DLD1 (cell line): ENCODE results near the gene ANO8.

Experiments
- in situ Hi-C: cut with HindIII; loops from 2 replicates; pipeline ENCODE4 v1.10.0; 2017; ENCODE audit warnings: low sequenced_read_pairs

ANO8 gene

GRCh38 chr19:17346109-17346671, 11.5 kb upstream of the ANO8 start:
- in situ Hi-C loops = no loop called here

- in situ Hi-C loops = no loop called here
These were observed 7.2 kb upstream of the ANO8 start for GRCh38 chr19:17341845-17342244.

- in situ Hi-C loops = no loop called here
These were observed 6.7 kb upstream of the ANO8 start for GRCh38 chr19:17341386-17341785.

- in situ Hi-C loops = no loop called here
These were observed 6.3 kb upstream of the ANO8 start for GRCh38 chr19:17340871-17341357.

- in situ Hi-C loops = no loop called here
These were observed 5.7 kb upstream of the ANO8 start for GRCh38 chr19:17340302-17340870.

- in situ Hi-C loops = no loop called here
These were observed 4.6 kb upstream of the ANO8 start for GRCh38 chr19:17339088-17339741.

- in situ Hi-C loops = no loop called here
These were observed 3.9 kb upstream of the ANO8 start for GRCh38 chr19:17338433-17339078.

- in situ Hi-C loops = no loop called here
These were observed 3.2 kb upstream of the ANO8 start for GRCh38 chr19:17337675-17338432.

- in situ Hi-C loops = no loop called here
These were observed 2.4 kb upstream of the ANO8 start, which contains the start of gene GTPBP3 for GRCh38 chr19:17336872-17337674. Gene GTPBP3, plus strand, starts transcription at chr19:17337553. Its CDS starts 59 bp downstream, at chr19:17337612.

- in situ Hi-C loops = no loop called here
These were observed 920 bp upstream of the ANO8 start for GRCh38 chr19:17335575-17335974.

GRCh38 chr19:17333611-17334413, 843 bp downstream of the ANO8 start:
- in situ Hi-C loops = no loop called here

GRCh38 chr19:17332677-17333581, 1.7 kb downstream of the ANO8 start:
- in situ Hi-C loops = no loop called here

GRCh38 chr19:17332360-17332676, 2.3 kb downstream of the ANO8 start:
- in situ Hi-C loops = no loop called here

GRCh38 chr19:17331045-17331558, 3.6 kb downstream of the ANO8 start:
- in situ Hi-C loops = no loop called here

GRCh38 chr19:17330262-17331044, 4.2 kb downstream of the ANO8 start:
- in situ Hi-C loops = no loop called here

GRCh38 chr19:17329366-17330261, 5.0 kb downstream of the ANO8 start:
- in situ Hi-C loops = no loop called here
